Muscle layer of duodenum (tissue), 2 donors: Measurements from ENCODE around the gene VEPH1.

Experiments used
- H3K27ac ChIP-seq: one replicate; pipeline ENCODE4 v1.7.0; 2013; ENCODE audit warnings: mild to moderate bottlenecking, low read length
- H3K27me3 ChIP-seq: one replicate; pipeline ENCODE4 v1.7.0; 2013; ENCODE audit warnings: low read depth, mild to moderate bottlenecking, control low read depth, low read length
- H3K36me3 ChIP-seq, 2 donors: one replicate each; pipeline ENCODE4 v1.7.0; 2013; ENCODE audit warnings: low read length in 2 of 2, control low read depth in 1 of 2, mild to moderate bottlenecking in 1 of 2; ENCODE audit not compliant: insufficient read depth in 2 of 2, control insufficient read depth in 1 of 2
- H3K4me1 ChIP-seq, 2 donors: one replicate each; pipeline ENCODE4 v1.7.0; 2013; ENCODE audit warnings: low read length in 2 of 2, mild to moderate bottlenecking in 2 of 2, control low read depth in 1 of 2, moderate library complexity in 1 of 2; ENCODE audit not compliant: insufficient read depth in 2 of 2, control insufficient read depth in 1 of 2
- H3K4me3 ChIP-seq, 2 donors: one replicate each; pipeline ENCODE4 v1.7.0; 2013; ENCODE audit warnings: low read length in 2 of 2, low read depth in 1 of 2, mild to moderate bottlenecking in 1 of 2
- H3K9me3 ChIP-seq, 2 donors: one replicate each; pipeline ENCODE4 v1.7.0; 2013; ENCODE audit warnings: low read length in 2 of 2, control low read depth in 1 of 2, mild to moderate bottlenecking in 1 of 2; ENCODE audit not compliant: control insufficient read depth in 1 of 2
- donor health status: healthy.

VEPH1 gene

DNA sequence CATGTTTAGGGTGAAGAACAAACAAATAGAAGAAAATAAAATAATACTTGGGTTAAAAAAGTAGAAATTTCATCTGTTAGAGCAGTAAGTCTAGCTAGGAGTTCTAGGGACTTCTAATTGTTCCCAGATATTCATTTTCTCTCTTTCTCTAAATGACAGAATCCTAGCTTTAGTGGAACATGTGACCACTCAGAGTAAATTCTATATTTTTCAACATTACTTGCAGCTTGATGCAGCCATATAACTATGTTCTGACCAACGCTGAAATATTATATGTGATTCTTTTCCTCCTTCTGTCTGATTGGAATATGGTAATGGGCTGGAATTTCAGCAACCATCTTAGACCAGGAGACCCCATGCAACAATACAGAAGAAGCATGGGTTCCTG lies 58.4 kb downstream of the VEPH1 start:
- H3K36me3 ChIP-seq = no peaks in the 10 kb centered on the region
- no peaks in the 10 kb centered on the region for H3K27me3 ChIP-seq
- H3K4me3 ChIP-seq = no peak overlapping the region
- H3K4me1 ChIP-seq = peaks cover 0 to 4% of the 10 kb centered on the region in 2 donors
- no peaks in the 10 kb centered on the region for H3K9me3 ChIP-seq
- no peak overlapping the region for H3K27ac ChIP-seq

DNA sequence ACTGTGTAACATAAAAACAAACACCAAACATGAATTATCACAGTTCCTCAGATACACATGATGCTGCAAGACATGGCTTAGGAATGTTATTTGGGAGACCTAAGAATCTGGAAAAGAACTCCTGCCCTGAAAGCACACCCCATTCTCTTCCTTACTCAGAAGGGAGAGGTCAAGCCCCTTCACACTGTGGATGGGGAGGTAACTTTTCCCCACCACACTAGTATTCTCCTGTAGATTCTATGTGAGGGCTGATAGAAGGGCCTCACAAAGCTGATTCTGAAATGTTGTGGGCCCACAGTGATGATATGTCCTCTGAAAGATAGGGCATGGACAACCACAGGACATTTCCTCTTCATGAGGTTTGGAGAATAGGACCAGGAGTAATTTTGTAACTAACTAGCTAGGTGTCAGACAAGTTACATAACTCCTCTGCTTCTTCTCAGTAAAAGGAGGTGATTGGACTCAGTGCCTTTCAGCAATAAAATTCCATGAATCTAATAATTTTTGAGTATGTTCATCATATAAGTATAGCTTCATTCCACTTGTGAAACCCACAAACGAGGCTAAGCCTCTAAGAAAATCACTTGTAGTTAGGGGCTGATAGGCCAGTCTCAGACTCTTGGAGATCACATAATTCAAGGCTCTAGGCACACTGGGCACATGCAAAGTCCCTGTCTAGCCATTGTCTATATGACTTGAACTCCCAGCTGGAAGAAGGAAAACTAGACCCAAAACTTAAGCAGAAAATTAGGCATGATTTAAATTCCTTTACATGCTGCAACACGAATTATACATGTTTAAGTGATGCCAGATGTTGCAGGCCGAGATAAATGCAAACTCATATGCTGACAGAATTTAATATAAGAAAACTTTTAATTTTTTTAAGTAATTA lies 59.1 kb downstream of the VEPH1 start:
- Histone ChIP-seq H3K36me3 (no peaks in the 10 kb centered on the region), H3K27me3 (no peaks in the 10 kb centered on the region), H3K4me1 (peaks cover 0 to 4% of the 10 kb centered on the region in 2 donors), H3K4me3 (no peak overlapping the region), H3K27ac (no peak overlapping the region), H3K9me3 (no peaks in the 10 kb centered on the region)

DNA sequence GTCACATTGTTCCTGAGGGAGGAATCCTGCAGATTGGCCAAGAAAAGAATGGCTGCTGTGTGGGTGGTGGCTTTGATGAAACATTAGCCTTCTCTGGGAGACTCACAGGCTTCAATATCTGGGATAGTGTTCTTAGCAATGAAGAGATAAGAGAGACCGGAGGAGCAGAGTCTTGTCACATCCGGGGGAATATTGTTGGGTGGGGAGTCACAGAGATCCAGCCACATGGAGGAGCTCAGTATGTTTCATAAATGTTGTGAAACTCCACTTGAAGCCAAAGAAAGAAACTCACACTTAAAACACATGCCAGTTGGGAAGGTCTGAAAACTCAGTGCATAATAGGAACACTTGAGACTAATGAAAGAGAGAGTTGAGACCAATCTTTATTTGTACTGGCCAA lies 60.5 kb downstream of the VEPH1 start:
- Histone ChIP-seq H3K4me1 (peaks cover 4 to 12% of the 10 kb centered on the region in 2 donors), H3K9me3 (no peaks in the 10 kb centered on the region), H3K36me3 (no peaks in the 10 kb centered on the region)

DNA sequence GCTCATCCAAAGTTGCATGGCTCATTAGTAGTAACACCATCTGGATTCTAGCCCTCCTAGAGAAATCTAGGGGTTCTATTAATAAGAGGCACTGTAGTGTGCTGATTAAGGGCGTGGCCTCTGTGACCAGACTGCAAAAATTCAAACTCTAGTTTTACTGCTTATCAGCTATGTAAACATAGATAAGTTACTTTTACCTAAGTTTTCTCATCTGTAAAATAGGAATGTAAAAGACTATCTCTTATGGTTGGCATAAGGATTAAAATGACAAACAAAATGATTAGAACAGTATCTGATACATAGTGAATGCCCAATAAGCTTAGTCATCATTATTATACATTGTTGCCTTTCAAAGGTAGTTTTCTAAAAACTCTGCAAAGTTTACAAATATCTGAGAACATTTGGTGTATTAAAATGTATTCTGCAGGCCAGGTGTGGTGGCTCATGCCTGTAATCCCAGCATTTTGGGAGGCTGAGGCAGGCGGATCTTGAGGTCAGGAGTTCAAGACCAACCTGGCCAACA lies 62.1 kb downstream of the VEPH1 start:
- H3K27ac ChIP-seq = no peak overlapping the region
- H3K36me3 ChIP-seq = peaks cover 0 to 4% of the 10 kb centered on the region in 2 donors
- no peaks in the 10 kb centered on the region for H3K27me3 ChIP-seq
- peaks cover 0 to 15% of the 10 kb centered on the region in 2 donors for H3K4me1 ChIP-seq
- no peaks in the 10 kb centered on the region for H3K9me3 ChIP-seq
- no peak overlapping the region for H3K4me3 ChIP-seq

More for the DNA sequence above, 60.5 kb downstream of the VEPH1 start:
- H3K27ac ChIP-seq = no peak overlapping the region
- H3K27me3 ChIP-seq = no peaks in the 10 kb centered on the region
- H3K4me3 ChIP-seq = no peak overlapping the region

DNA sequence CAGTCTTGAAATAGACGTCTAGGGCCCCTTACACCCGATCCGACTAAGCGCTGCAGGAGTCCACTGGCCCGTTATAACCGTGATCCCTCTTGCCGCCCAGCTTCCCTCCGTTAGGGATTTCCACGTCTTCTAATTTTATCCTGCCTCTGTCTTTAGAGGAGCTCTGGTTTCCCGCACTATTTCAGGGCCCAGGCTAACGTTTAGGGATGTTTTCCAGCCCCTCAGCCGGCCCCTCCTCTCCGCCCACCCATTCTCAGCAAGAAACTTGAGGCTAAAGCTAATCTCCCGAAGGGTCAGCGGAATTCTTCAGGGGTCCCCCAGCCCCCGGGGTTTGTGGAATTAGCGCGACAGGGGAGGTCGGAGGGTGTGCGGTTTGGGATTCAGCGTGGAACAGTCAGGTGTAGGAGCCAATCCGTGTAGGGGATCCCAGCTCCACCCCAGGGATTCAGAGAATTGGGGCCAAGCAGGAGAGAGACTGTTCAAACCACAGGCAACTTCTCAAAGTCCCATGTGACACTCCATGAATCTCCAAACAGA lies 65.0 kb downstream of the VEPH1 start:
- Histone ChIP-seq H3K27me3 (no peaks in the 10 kb centered on the region), H3K4me1 (peaks cover 0 to 15% of the 10 kb centered on the region in 2 donors), H3K27ac (peak overlapping the region; percentile 20), H3K9me3 (no peaks in the 10 kb centered on the region), H3K36me3 (peaks cover 0 to 4% of the 10 kb centered on the region in 2 donors), H3K4me3 (peak overlapping the region; percentile 70 to 94)

DNA sequence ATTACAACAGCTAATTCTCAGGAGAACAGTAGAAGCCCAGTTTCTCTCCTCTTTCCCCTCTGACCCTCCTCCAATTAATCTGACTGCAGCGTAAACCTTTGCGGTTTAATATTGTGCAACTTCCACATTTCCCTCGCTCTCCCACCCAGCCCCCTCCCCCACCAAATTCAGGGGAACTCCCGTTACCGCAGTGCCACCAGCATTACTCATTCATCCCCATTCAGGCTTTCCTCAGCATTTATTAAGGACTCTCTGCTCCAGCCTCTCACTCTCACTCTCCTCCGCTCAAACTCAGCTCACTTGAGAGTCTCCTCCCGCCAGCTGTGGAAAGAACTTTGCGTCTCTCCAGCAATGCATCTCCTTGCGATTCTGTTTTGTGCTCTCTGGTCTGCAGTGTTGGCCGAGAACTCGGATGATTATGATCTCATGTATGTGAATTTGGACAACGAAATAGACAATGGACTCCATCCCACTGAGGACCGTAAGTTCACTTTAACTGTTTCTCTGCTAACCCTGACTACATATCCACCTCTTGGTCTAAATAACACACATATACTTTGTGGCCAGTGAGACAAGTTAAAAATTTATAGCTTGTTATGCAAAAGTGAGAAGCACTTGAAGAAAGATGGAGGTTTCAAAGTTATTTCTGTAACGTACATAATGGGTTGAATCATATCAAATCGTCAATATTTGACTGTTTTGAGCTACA lies 66.5 kb downstream of the VEPH1 start, which contains the start of gene PTX3:
Gene PTX3, plus strand, starts transcription at position 268 of the 709 bp plus-strand sequence. Its CDS starts 84 bp downstream, at position 352.
- Histone ChIP-seq H3K4me3 (peak within 1 kb of the TSS; percentile 70 to 94), H3K9me3 (no peaks in the 10 kb centered on the region), H3K27ac (peak within 1 kb of the TSS; percentile 43), H3K27me3 (no peaks in the 10 kb centered on the region), H3K36me3 (peaks cover 0 to 4% of the 10 kb centered on the region in 2 donors), H3K4me1 (peaks cover 0 to 15% of the 10 kb centered on the region in 2 donors)

DNA sequence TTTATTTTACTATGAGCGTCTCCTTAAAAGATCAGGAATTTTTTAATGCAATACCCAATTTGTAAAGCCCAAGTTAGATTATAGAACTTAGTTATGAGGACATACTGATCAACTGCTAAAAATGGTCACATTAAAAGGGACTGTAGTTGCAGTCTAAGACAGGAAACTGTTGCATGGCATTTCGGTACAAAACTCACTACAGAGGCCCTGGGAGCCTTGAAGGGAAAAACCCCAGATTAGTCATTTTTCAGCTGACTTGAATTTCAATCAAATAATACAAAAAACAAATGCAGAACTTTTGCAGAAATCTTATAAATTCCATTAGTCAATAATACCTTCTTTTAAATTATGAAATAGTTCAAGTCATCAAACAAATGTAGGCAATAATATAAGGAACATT lies 73.5 kb downstream of the VEPH1 start:
- no peak overlapping the region for H3K4me3 ChIP-seq
- no peaks in the 10 kb centered on the region for H3K9me3 ChIP-seq
- H3K27me3 ChIP-seq = no peaks in the 10 kb centered on the region
- H3K4me1 ChIP-seq = no peaks in the 10 kb centered on the region
- H3K27ac ChIP-seq = no peak overlapping the region
- H3K36me3 ChIP-seq = no peaks in the 10 kb centered on the region

DNA sequence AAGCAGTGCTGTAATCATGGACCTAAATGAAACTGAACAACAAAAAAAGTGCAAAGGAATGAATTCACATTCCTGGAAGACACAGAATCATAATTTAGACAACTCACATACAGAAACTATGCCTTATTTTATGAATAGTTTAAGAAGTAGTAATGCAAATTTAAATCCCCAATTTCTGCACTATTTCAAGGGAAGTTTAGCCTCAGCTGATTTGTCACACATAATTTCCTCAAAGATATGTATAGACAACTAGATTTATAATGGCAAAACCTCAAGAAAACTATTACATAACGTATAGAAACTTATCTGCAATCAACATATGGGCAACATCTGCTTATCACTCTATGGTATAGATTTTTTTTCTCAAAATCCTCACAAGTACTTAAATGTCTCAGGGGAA lies 74.4 kb downstream of the VEPH1 start:
- no peaks in the 10 kb centered on the region for H3K9me3 ChIP-seq

DNA sequence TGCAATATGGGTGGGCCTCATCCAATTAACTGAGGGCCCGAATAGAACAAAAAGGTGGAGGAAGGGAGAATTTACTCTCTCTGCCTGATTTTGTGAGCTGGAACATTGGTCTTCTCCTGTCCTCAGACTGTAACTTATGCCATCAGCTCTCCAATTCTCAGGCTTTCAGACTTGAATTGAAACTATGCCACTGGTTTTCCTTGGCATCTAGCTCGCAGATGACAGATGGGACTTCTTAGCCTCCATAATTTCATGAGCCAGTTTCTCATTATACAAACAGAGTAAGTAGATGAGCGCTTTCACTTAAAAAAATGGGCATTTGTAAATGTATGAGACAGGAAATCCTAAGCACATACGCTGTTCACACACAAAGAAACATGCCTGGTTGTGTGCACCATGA lies 75.3 kb downstream of the VEPH1 start:
- Histone ChIP-seq H3K4me3 (no peak overlapping the region), H3K4me1 (no peaks in the 10 kb centered on the region), H3K9me3 (no peaks in the 10 kb centered on the region), H3K36me3 (no peaks in the 10 kb centered on the region), H3K27me3 (no peaks in the 10 kb centered on the region), H3K27ac (no peak overlapping the region)

More for the DNA sequence above, 74.4 kb downstream of the VEPH1 start:
- H3K27ac ChIP-seq = no peak overlapping the region
- H3K4me1 ChIP-seq = no peaks in the 10 kb centered on the region
- H3K36me3 ChIP-seq = no peaks in the 10 kb centered on the region
- no peak overlapping the region for H3K4me3 ChIP-seq
- H3K27me3 ChIP-seq = no peaks in the 10 kb centered on the region

DNA sequence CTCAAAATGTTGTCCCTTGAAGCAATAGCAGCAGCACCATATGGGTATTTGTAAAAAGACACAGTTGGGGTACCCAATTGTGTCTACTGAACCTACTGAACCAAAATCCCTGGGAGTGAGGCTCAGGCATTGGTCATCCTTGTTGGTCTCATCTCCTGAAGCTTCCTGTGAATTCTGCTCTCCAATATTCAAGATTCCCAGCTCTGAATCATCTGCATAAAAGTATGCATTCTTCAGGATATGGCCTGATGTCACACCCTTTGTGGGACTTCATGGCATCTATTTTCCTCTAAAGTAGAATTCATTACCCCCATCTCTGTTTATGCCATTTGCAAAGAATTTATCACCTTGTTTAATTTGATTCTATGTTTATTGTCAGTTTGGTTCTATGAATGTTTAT lies 79.9 kb downstream of the VEPH1 start:
- Histone ChIP-seq H3K36me3 (no peaks in the 10 kb centered on the region), H3K4me3 (no peak overlapping the region), H3K27ac (no peak overlapping the region), H3K9me3 (no peaks in the 10 kb centered on the region), H3K27me3 (no peaks in the 10 kb centered on the region), H3K4me1 (no peaks in the 10 kb centered on the region)

DNA sequence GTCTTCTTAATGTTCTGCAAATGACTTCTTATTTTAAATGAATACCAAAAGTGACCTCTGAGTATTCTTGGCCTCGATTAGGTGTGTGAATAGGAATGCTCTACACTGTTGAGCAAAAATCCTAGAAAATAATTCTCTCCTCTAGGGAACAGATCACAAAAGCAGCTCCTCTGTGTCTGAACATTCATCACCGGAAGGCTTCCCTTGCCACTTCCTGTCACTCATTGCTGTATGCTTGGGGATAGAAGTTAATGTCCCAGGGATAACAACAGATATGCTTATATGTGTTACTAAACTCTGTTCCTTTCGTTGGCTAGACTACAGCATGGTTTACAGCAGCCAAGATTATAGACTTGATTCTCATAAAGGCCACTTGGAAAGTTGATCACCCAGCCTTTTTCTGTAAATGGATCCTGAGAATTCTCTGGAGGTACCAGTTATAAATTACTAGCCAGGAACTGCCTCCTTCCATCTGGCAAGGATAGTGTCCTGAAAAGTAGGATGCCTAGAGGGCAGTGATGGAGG lies 82.5 kb downstream of the VEPH1 start:
- Histone ChIP-seq H3K4me3 (no peak overlapping the region), H3K9me3 (no peaks in the 10 kb centered on the region), H3K36me3 (no peaks in the 10 kb centered on the region), H3K4me1 (no peaks in the 10 kb centered on the region), H3K27me3 (no peaks in the 10 kb centered on the region), H3K27ac (no peak overlapping the region)
